Activated T-cell treated with anti-CD3 and anti-CD28 coated beads for 24 hours (primary cell): Measurements from ENCODE around the gene PCDHGA6.

ENCODE experiments used
- DNase-seq: peaks from one replicate; pipeline ENCODE4 v3.0.0-alpha.2; 2020; ENCODE audit warnings: low read depth

Gene PCDHGA6

DNA sequence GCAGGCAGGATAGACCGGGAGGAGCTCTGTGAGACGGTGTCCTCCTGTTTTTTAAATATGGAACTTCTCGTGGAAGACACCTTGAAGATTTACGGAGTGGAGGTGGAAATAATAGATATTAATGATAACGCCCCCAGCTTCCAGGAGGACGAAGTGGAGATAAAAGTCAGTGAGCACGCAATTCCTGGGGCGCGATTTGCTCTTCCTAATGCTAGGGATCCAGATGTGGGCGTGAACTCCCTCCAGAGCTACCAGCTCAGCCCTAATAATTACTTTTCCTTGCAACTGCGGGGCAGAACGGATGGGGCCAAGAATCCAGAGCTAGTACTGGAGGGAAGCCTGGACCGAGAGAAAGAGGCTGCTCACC, 47.8 kb downstream of the PCDHGA6 start:
- DNase-seq, result no peak

GRCh38 chr5:141422742-141423291, 49.1 kb downstream of the PCDHGA6 start:
- no peak for DNase-seq

- no peak for DNase-seq
Observed at GRCh38 chr5:141427783-141428426, 54.2 kb downstream of the PCDHGA6 start.
